ENCODE results near the gene SCAMP5.

GRCh38 chr15:75061272-75061671 is 65.9 kb downstream of the SCAMP5 start:
- TF ChIP-seq EZH2 (IDR thresholded peaks at IDR 0.05; ENCODE audit: low read length) (no peak), CTCF (optimal IDR thresholded peaks at IDR 0.05 in 1 of 3, IDR thresholded peaks at IDR 0.05 in 1 of 3, conservative IDR thresholded peaks at IDR 0.05 in 1 of 3; ENCODE audit: extremely low read depth in 1 of 3, insufficient read depth in 2 of 3, low read length in 3 of 3) (no peak)

Measured in keratinocyte (primary cell).